ENCODE measurements around the gene OSMR. TPM values are rescaled to one million over a fixed set of nuclear protein-coding genes. Genes with fewer than 3 reads are reported as not detected.
A peak's percentile ranks its signal among the peaks of the same experiment; 100 is the strongest.

Gene OSMR
- total and polyA plus RNA-seq, 9 of the 15 experiments (the other 6 are each of a cell fraction or from before 2014, with no cell fraction given): 0.18 to 1.7 (median 0.94) TPM

GRCh38 chr5:38856660-38857059, 10.8 kb downstream of the OSMR start (continued):
- TF ChIP-seq ZNF212 (CRISPR knock-in tag; IDR thresholded peaks at IDR 0.05) (no peak), ZNF511 (CRISPR knock-in tag; IDR thresholded peaks at IDR 0.05) (no peak), CXXC5 (CRISPR knock-in tag; IDR thresholded peaks at IDR 0.05) (no peak)

- Histone ChIP-seq H3K4me1 (replicated peaks in 1 of 2; ENCODE audit: control insufficient read depth in 2 of 2, insufficient read depth in 2 of 2, low read length in 2 of 2) (no peaks in the 10 kb centered on the region; a peak in 1 of 5 replicates), H4K20me1 (replicated peaks; ENCODE audit: control insufficient read depth, insufficient read depth, low read length) (no peaks in the 10 kb centered on the region), H3K9me1 (ENCODE audit: control insufficient read depth, insufficient read depth, low read length) (no peaks in the 10 kb centered on the region), H3K79me2 (ENCODE audit: control insufficient read depth, insufficient read depth, low read length) (no peaks in the 10 kb centered on the region), H2AFZ (ENCODE audit: low read depth, low read length) (no peak overlapping the region), H3K9ac (ENCODE audit: insufficient read depth in 1 of 2, low read depth in 2 of 2, low read length in 2 of 2) (no peak overlapping the region), H3K4me2 (ENCODE audit: insufficient read depth, low read length) (no peak overlapping the region), H3K4me3 (no peak overlapping the region), H3K27ac (ENCODE audit: extremely low read depth, low read depth, low read length) (no peak overlapping the region), H3K9me3 (replicated peaks; ENCODE audit: control insufficient read depth, insufficient read depth, low read depth, low read length) (no peaks in the 10 kb centered on the region), H3K27me3 (ENCODE audit: control insufficient read depth in 2 of 2, insufficient read depth in 2 of 2, low read length in 2 of 2) (peaks cover 0 to 4% of the 10 kb centered on the region in 2 experiments; a peak in 1 of 5 replicates), H3K36me3 (ENCODE audit: control insufficient read depth, insufficient read depth, low read length) (no peaks in the 10 kb centered on the region)
- intact Hi-C loops (cut with micrococcal nuclease): no loop called here
- no peak for DNase-seq (ENCODE audit: extremely low read depth in 1 of 4, low spot score in 3 of 4)
- 3% methylated on average over 3 of the region's 3 CpGs for WGBS (ENCODE audit: insufficient coverage, low coverage, missing lambda C conversion rate)
- peak; percentile 2 for TF ChIP-seq RBM25 (IDR thresholded peaks at IDR 0.05; ENCODE audit: low read depth, low read length, severe bottlenecking)
- no peak for TF ChIP-seq NR2F6 (CRISPR knock-in tag; IDR thresholded peaks at IDR 0.05)
- TF ChIP-seq ZNF407 (IDR thresholded peaks at IDR 0.05; ENCODE audit: low read depth): no peak
- CTCF ChIA-PET (ENCODE audit: low intra/inter-chr PET ratio): no interaction called here
- in situ Hi-C loops (cut with MboI): no loop called here
- POLR2A ChIA-PET: interaction anchor here (1.7 kb wide), 1 partner anchor 13 kb away, joined by 4 read pairs; no protein-coding TSS in a partner anchor
- FAIRE-seq: no peak
- no TSS peak for BruUV-seq (replicated peaks)
- ATAC-seq: no peak
Observed at GRCh38 chr5:38858839-38859238, 13.0 kb downstream of the OSMR start.
